ENCODE data around the gene GATA2.

The GATA2 gene

GRCh38 chr3:128468285-128468790 is 24.7 kb downstream of the GATA2 start:
- Histone ChIP-seq H3K27ac (replicated peaks) (no peak overlapping the region), H3K4me3 (replicated peaks; ENCODE audit: insufficient read depth, low read length) (no peak overlapping the region), H3K27me3 (ENCODE audit: insufficient read depth, poor library complexity, severe bottlenecking) (no peaks in the 10 kb centered on the region)
- no peak for TF ChIP-seq SPI1 (IDR thresholded peaks at IDR 0.05; ENCODE audit: borderline replicate concordance, low read depth)
- no peak for TF ChIP-seq CTCF (IDR thresholded peaks at IDR 0.05; ENCODE audit: insufficient read depth, low read length)
- TF ChIP-seq, protein P1, sequence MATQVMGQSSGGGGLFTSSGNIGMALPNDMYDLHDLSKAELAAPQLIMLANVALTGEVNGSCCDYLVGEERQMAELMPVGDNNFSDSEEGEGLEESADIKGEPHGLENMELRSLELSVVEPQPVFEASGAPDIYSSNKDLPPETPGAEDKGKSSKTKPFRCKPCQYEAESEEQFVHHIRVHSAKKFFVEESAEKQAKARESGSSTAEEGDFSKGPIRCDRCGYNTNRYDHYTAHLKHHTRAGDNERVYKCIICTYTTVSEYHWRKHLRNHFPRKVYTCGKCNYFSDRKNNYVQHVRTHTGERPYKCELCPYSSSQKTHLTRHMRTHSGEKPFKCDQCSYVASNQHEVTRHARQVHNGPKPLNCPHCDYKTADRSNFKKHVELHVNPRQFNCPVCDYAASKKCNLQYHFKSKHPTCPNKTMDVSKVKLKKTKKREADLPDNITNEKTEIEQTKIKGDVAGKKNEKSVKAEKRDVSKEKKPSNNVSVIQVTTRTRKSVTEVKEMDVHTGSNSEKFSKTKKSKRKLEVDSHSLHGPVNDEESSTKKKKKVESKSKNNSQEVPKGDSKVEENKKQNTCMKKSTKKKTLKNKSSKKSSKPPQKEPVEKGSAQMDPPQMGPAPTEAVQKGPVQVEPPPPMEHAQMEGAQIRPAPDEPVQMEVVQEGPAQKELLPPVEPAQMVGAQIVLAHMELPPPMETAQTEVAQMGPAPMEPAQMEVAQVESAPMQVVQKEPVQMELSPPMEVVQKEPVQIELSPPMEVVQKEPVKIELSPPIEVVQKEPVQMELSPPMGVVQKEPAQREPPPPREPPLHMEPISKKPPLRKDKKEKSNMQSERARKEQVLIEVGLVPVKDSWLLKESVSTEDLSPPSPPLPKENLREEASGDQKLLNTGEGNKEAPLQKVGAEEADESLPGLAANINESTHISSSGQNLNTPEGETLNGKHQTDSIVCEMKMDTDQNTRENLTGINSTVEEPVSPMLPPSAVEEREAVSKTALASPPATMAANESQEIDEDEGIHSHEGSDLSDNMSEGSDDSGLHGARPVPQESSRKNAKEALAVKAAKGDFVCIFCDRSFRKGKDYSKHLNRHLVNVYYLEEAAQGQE (IDR thresholded peaks at IDR 0.05; ENCODE audit: insufficient replicate concordance, low read depth) = no peak
- no peak for TF ChIP-seq GABPA (IDR thresholded peaks at IDR 0.05; ENCODE audit: low read depth)
- TF ChIP-seq POLR2AphosphoS5 (IDR thresholded peaks at IDR 0.05; ENCODE audit: low read depth) = no peak
- DNase-seq (ENCODE audit: low read depth in 1 of 2, low spot score in 1 of 2) = no peak

GRCh38 chr3:128466840-128467541 is 26.0 kb downstream of the GATA2 start, which contains the start of gene DNAJB8:
DNAJB8 (minus strand) TSS chr3:128466890; CDS start chr3:128463245, 3,645 bp downstream.
- H3K27ac ChIP-seq (replicated peaks) = no peak within 1 kb of the TSS
- H3K4me3 ChIP-seq (replicated peaks; ENCODE audit: insufficient read depth, low read length) = no peak within 1 kb of the TSS
- no peaks in the 10 kb centered on the region for H3K27me3 ChIP-seq (ENCODE audit: insufficient read depth, poor library complexity, severe bottlenecking)
- DNase-seq (ENCODE audit: low read depth in 1 of 2, low spot score in 1 of 2) = no peak
- TF ChIP-seq GABPA (IDR thresholded peaks at IDR 0.05; ENCODE audit: low read depth) = no peak
- no peak for TF ChIP-seq CTCF (IDR thresholded peaks at IDR 0.05; ENCODE audit: insufficient read depth, low read length)

GRCh38 chr3:128464702-128465101 is 28.3 kb downstream of the GATA2 start:
- Histone ChIP-seq H3K27ac (replicated peaks) (no peak overlapping the region), H3K27me3 (ENCODE audit: insufficient read depth, poor library complexity, severe bottlenecking) (no peaks in the 10 kb centered on the region), H3K4me3 (replicated peaks; ENCODE audit: insufficient read depth, low read length) (no peak overlapping the region)
- DNase-seq (ENCODE audit: low read depth in 1 of 2, low spot score in 1 of 2) = no peak
- TF ChIP-seq GABPA (IDR thresholded peaks at IDR 0.05; ENCODE audit: low read depth) (no peak), POLR2AphosphoS5 (IDR thresholded peaks at IDR 0.05; ENCODE audit: low read depth) (no peak), CTCF (IDR thresholded peaks at IDR 0.05; ENCODE audit: insufficient read depth, low read length) (no peak), SPI1 (IDR thresholded peaks at IDR 0.05; ENCODE audit: borderline replicate concordance, low read depth) (no peak)
- TF ChIP-seq, protein P1 (IDR thresholded peaks at IDR 0.05; ENCODE audit: insufficient replicate concordance, low read depth) = no peak
